ENCODE results near the gene TTLL1.

TTLL1 gene

DNA sequence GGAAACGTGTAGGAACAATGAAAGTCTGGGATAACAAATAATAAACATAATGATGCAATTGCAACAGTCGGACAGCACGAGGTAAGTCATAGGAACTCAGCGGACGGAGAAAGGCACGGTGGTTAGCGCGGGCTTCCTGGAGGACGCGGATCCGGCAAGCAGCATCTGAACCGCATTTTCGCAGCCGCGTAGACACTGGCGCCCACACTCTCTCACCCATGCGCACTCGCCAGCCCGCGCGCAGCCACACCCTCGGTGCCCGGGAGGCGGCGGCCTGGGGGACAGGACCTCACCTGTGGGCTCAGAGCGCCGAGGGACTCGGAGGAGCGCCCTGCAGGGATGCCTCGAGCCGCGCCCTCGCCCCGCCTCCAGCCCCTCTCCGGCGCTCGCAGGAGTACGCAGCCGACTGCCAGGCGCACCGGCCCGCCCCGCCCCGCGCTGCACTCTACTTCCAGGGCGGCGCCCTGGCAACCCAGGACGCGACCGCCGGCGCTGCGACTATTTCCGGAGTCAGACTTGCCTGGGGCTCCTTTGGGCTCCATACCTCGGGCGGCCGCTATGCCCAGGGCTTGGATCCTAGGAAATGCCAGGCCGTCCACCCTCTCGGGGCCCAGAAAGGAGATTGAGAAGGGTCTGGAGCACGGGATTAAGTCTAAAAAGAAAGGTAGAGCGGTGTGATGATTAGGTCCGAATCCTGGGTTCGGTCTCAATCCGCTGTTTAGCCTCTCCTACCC is at the start of gene TTLL1:
TSS of gene TTLL1 (minus strand) at position 408 of the 734 bp plus-strand sequence. CDS start 13,805 bp downstream, outside the sequence.
- peaks cover 34% of the 10 kb centered on the region for H3K4me1 Mint-ChIP-seq (ENCODE audit: low read depth)
- intact Hi-C loops (cut with micrococcal nuclease): loop anchor here (10.0 kb wide), 1 partner anchor 94 kb away; no protein-coding TSS in a partner anchor
- H3K27ac Mint-ChIP-seq: peak within 1 kb of the TSS; percentile 89
- no peaks in the 10 kb centered on the region for H3K27me3 Mint-ChIP-seq
- H3K4me3 Mint-ChIP-seq: peak within 1 kb of the TSS; percentile 80
- H3K9me3 Mint-ChIP-seq: no peaks in the 10 kb centered on the region
- peaks cover 5% of the 10 kb centered on the region for H3K36me3 Mint-ChIP-seq (ENCODE audit: low read depth)

DNA sequence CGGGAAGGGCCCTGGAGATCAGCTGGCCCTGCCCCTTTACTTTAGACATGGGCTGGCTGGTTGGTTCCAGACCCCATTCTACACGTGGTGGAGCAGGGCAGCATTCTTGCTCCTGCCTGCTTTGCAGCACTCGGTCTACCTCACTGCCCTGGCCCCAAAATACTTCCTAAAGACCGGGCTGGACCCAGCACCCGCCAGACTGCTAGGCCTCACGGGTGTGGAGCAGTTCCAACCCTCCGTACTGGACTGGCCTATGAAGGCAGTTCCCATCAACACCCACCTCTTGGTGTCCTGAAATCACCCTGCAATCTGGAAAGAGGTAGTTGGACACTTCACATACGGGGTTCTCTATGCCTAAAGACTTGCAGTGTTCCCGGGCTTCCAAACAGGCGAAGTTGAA is 47.6 kb upstream of the TTLL1 start:
- Mint-ChIP-seq H3K4me3 (no peak overlapping the region), H3K27me3 (no peaks in the 10 kb centered on the region), H3K9me3 (no peaks in the 10 kb centered on the region), H3K36me3 (ENCODE audit: low read depth) (peaks cover 80% of the 10 kb centered on the region), H3K27ac (no peak overlapping the region), H3K4me1 (ENCODE audit: low read depth) (peaks cover 17% of the 10 kb centered on the region)
- intact Hi-C loops (cut with micrococcal nuclease): no loop called here

DNA sequence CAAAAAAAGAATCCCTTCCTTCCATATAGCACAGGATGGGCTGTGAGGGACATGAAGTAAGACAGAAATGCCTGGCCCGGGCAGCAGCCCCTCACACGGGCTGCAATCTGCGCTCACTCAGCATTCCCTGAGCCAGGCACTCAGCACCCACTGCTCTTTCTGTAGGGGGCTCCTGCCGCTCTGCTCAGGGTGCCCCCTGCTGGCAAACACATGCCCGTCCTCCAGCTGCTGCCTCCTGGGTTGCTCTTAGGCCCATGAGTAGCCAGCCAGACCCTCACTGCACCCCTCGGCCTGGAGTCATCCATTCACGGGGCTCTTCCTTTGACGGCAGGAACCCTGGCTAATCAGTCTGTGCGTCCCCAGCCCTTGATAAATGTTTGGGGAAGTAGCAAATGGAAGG is 47.1 kb upstream of the TTLL1 start:
- no peak overlapping the region for H3K4me3 Mint-ChIP-seq
- H3K36me3 Mint-ChIP-seq (ENCODE audit: low read depth): peaks cover 80% of the 10 kb centered on the region
- intact Hi-C loops (cut with micrococcal nuclease): no loop called here
- no peak overlapping the region for H3K27ac Mint-ChIP-seq
- no peaks in the 10 kb centered on the region for H3K27me3 Mint-ChIP-seq
- no peaks in the 10 kb centered on the region for H3K9me3 Mint-ChIP-seq
- H3K4me1 Mint-ChIP-seq (ENCODE audit: low read depth): peaks cover 22% of the 10 kb centered on the region

DNA sequence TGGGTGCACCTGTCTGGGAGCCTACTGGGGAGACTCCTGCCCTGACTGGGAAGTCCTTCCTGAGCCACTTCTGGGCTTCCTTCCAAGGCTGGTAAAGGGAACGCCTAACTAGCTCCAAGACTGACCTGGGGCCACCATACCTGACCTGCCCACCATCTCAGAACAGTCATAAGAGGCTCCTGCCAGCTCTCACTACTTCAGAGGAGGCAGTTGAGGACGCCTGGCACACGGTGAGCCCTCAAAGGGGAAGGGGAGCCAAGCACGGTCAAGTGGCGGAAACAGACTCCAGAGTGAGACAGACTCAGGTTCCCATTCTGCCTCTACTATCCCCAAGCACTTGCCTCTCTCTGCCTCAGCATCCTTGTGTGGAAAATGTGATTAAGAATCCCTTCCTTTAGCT is 46.4 kb upstream of the TTLL1 start:
- H3K27ac Mint-ChIP-seq: no peak overlapping the region
- H3K4me3 Mint-ChIP-seq: no peak overlapping the region
- H3K4me1 Mint-ChIP-seq (ENCODE audit: low read depth): peaks cover 23% of the 10 kb centered on the region
- intact Hi-C loops (cut with micrococcal nuclease): no loop called here
- H3K9me3 Mint-ChIP-seq: no peaks in the 10 kb centered on the region
- H3K27me3 Mint-ChIP-seq: peaks cover 1% of the 10 kb centered on the region
- H3K36me3 Mint-ChIP-seq (ENCODE audit: low read depth): peaks cover 80% of the 10 kb centered on the region

DNA sequence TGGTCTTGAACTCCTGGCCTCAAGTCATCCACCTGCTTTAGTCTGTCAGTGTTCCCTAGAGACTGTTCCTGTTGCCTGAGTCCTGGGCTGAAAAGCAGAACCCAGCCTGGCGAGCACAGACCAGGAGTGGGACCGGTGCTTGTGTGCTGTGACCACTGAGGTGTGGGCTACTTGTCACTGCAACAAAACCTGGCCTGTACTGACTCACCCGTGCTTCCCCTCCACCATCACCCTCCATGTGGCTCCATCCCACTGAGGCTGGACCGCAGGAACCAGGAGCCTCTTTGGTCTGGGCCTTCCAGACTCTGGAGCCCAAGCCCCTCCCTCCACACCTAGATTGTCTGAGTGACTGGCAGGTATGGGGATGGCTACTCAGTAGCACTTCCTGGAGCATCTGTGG is 45.4 kb upstream of the TTLL1 start:
- intact Hi-C loops (cut with micrococcal nuclease): no loop called here
- no peaks in the 10 kb centered on the region for H3K9me3 Mint-ChIP-seq
- no peak overlapping the region for H3K27ac Mint-ChIP-seq
- peaks cover 5% of the 10 kb centered on the region for H3K27me3 Mint-ChIP-seq
- H3K36me3 Mint-ChIP-seq (ENCODE audit: low read depth): peaks cover 72% of the 10 kb centered on the region
- peaks cover 28% of the 10 kb centered on the region for H3K4me1 Mint-ChIP-seq (ENCODE audit: low read depth)
- H3K4me3 Mint-ChIP-seq: no peak overlapping the region

DNA sequence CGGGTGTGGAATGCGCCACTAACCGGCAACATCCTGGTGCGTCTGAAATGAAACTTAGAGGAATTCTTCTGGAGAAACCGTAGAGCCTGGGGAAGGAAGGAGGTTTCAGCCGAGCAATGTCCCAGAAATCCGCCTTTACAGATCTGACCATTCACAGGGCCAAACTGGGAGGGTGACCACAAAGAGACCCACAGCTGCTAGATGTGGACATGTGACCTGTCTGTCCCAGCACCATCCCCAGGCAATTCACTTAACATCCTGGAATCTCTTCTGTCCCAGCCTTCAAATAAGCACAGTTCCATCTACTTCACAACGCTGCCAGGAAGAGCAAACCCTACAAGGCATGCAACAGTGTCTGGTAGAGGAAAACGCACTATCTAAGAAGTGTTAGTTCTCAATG is 44.2 kb upstream of the TTLL1 start:
- intact Hi-C loops (cut with micrococcal nuclease): no loop called here
- Mint-ChIP-seq H3K36me3 (ENCODE audit: low read depth) (peaks cover 62% of the 10 kb centered on the region), H3K27ac (no peak overlapping the region), H3K4me1 (ENCODE audit: low read depth) (peaks cover 40% of the 10 kb centered on the region), H3K27me3 (peaks cover 13% of the 10 kb centered on the region), H3K9me3 (no peaks in the 10 kb centered on the region), H3K4me3 (no peak overlapping the region)

DNA sequence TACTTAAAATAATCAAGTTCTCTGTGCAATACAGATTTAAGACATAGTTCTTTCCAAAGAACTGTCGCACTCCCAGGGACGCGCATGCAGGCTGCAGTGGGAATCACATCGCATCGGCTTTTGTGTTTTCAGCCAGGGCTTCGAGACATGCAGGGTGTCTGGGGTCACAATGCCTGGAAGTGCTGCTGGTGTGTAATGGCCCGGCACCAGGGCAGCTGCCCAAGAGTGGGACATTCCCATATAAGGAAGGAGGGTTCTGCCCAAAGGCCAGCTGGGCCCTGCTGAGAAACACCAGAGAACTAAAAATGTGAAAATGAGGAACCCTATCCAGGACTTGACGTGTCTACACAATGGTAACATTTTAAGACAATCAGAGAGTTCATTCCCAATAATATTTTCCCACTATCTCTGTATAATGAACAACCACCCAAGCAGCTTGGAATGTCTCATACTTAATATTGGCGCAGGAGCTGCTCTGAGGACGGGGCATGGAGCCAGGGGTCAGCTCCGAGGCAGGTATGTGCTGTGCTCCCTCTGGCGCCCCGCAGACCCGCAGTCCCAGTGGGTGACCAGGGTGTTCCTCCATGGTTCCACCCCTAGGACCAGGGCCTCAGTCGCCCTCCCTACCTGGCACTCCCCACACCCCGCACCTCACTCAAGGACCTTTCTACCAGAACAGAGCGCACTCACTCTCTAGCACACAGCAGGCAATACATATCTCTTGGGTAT is 42.7 kb upstream of the TTLL1 start:
- H3K36me3 Mint-ChIP-seq (ENCODE audit: low read depth): peaks cover 48% of the 10 kb centered on the region
- H3K27me3 Mint-ChIP-seq: peaks cover 17% of the 10 kb centered on the region
- peaks cover 51% of the 10 kb centered on the region for H3K4me1 Mint-ChIP-seq (ENCODE audit: low read depth)
- H3K4me3 Mint-ChIP-seq: no peak overlapping the region
- H3K9me3 Mint-ChIP-seq: no peaks in the 10 kb centered on the region
- intact Hi-C loops (cut with micrococcal nuclease): no loop called here
- peak overlapping the region; percentile 6 for H3K27ac Mint-ChIP-seq

DNA sequence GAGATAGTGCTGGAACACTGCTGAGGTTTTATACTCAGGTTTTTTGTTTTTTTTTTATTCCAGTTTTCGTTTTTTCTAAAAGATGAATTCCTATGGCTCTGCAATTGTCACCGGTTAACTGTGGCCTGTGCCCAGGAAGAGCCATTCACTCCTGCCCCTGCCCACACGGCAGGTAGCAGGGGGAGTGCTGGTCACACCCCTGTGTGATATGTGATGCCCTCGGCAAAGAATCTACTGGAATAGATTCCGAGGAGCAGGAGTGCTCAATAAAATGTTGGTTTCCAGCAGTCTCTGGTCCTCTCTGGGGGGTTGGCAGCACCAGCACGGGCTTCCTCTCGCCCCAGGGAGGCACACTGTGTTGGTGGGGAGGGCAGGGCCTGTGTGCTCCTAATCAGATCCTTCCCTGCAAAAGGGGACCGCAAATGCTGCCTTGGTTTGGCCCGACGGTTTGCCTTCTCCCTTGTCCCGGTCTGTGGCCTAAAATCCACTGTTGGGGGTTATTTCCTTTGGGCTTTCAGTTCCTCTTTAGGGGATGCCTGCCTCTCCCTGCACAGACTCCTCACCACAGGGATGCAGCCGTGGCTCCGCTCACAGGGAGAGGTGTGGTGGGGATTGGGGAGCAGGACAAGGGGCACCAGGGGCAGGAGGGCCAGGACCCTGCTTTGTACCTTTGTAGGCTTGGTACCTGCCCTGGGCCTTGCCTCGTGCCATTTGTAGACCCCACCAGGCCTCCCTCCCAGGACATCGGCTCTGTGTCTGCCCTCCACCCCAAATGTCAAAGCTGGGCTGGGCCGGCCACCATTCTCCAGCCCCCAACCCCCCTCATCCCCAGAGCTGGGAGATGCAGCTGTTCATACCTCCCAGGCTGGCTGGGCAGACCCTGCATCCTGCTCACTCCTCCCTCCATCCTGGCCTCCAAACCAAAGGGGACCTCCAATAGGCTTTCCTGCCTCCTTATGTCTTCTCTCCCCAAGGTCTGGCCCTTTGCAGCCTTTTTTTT is 40.5 kb upstream of the TTLL1 start:
- Mint-ChIP-seq H3K4me1 (ENCODE audit: low read depth) (peaks cover 53% of the 10 kb centered on the region), H3K9me3 (no peaks in the 10 kb centered on the region), H3K4me3 (no peak overlapping the region), H3K27me3 (peaks cover 17% of the 10 kb centered on the region), H3K36me3 (ENCODE audit: low read depth) (peaks cover 28% of the 10 kb centered on the region), H3K27ac (peak overlapping the region; percentile 47)
- intact Hi-C loops (cut with micrococcal nuclease): no loop called here

DNA sequence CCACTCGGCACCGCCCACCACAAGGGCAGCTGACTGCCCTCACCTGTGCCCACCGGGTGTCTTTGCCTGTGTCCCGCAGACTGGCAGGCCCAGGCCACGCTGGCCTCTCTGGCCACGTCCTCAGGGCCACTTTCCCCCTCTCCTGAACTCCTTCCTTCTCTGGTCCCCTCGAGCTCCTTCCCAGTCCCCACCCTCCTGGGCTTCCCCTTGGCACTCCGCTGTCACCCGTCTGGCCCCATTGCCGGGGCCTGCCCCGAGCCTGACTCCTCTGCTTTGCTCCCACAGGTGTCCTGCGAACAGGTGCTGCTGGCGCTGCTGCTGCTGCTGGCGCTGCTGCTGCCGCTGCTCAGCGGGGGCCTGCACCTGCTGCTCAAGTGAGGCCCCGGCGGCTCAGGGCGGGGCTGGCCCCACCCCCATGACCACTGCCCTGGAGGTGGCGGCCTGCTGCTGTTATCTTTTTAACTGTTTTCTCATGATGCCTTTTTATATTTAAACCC is 39.8 kb upstream of the TTLL1 start:
- Mint-ChIP-seq H3K9me3 (no peaks in the 10 kb centered on the region), H3K36me3 (ENCODE audit: low read depth) (peaks cover 20% of the 10 kb centered on the region), H3K4me1 (ENCODE audit: low read depth) (peaks cover 57% of the 10 kb centered on the region), H3K27ac (peak overlapping the region; percentile 47), H3K27me3 (peaks cover 17% of the 10 kb centered on the region), H3K4me3 (no peak overlapping the region)
- intact Hi-C loops (cut with micrococcal nuclease): no loop called here

DNA sequence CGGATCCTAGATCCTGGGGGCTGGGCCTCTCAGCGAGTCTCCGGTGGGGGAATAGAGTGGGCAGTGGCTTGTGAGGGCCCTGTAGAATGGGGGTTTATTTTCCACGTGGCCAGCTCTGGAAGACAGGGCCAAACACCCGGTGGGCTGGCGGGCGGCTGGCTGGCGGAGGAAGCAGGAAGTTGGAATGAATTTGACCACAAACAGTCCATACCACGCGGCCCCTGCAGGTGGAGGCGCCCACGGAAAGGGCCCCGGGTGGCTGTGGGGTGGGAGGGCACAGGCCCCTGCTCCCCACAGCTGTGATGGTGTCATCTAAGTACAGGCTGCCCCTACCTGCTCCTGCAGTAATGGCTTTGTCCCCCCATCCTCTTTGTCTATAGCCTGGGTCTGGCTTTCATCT is 38.9 kb upstream of the TTLL1 start:
- Mint-ChIP-seq H3K27me3 (peaks cover 17% of the 10 kb centered on the region), H3K27ac (peak overlapping the region; percentile 58), H3K4me1 (ENCODE audit: low read depth) (peaks cover 57% of the 10 kb centered on the region), H3K9me3 (no peaks in the 10 kb centered on the region), H3K36me3 (ENCODE audit: low read depth) (peaks cover 12% of the 10 kb centered on the region), H3K4me3 (no peak overlapping the region)
- intact Hi-C loops (cut with micrococcal nuclease): no loop called here

DNA sequence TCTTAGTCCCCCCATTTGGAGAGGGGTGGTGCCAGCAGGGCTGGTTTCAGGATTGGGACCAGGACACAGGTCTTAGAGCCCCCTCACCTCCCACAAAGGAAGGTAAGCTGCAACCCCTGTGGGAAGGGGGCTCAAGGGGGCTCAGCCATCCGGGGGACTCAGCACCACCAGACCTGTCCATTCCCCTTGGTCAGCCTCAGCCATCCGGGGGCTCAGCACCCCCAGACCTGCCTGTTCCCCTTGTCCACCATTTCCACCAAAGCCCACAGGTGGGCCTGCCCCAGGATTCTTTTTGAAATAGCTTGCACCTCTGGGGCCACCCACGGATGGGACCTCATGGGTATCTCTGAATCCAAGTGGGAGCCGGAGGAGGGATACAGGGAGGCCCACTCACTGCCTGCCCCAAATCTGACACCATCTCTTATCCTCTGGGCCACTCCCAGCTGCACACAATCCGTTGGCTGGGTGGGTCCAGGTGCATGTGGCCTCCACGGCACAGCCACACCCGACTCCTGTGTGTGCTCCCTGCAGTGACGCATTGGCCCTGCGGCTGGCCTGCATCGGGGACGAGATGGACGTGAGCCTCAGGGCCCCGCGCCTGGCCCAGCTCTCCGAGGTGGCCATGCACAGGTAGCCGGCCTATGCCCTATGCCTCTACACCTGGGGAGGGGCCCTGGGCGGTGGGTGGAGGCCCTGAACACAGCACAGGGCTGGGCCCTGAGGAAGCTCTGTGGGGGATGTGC is 38.1 kb upstream of the TTLL1 start:
- intact Hi-C loops (cut with micrococcal nuclease): no loop called here
- Mint-ChIP-seq H3K4me3 (no peak overlapping the region), H3K27me3 (peaks cover 17% of the 10 kb centered on the region), H3K4me1 (ENCODE audit: low read depth) (peaks cover 62% of the 10 kb centered on the region), H3K9me3 (no peaks in the 10 kb centered on the region), H3K36me3 (ENCODE audit: low read depth) (peaks cover 4% of the 10 kb centered on the region), H3K27ac (peak overlapping the region; percentile 58)

DNA sequence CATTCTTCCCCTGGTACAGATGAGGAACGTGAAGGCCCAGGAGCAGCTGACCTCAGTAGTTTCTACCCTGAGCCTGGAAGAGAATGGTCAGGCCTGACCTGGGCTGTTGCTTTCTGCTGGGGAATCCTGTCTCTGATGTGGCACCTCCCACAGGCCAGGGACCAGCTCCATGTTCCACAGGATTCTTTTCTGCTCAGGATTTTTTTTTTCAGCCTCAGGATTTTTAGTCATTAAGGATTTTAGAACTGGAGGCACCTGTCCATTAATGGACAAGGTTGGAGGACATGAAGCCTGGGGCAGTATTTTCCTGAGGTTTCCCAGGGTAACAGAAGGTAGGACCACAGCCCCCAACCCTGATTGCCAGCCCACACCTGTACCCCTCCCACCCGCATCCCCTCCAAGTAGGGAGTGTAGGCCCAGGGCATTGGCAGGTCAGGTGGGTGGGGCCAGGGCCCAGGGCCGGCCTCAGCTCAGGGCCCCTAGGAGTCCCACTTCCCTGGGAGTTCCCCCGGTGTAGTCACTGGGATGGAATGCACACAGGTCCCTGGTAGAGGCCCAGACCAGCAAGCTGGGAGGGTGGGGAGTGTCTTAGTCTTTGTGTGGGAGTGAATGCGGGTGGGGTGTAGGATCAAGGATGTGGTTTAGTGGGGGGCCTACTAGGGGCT is 37.4 kb upstream of the TTLL1 start:
- Mint-ChIP-seq H3K4me3 (no peak overlapping the region), H3K9me3 (no peaks in the 10 kb centered on the region), H3K4me1 (ENCODE audit: low read depth) (peaks cover 62% of the 10 kb centered on the region), H3K36me3 (ENCODE audit: low read depth) (no peaks in the 10 kb centered on the region), H3K27ac (peak overlapping the region; percentile 58), H3K27me3 (peaks cover 17% of the 10 kb centered on the region)
- intact Hi-C loops (cut with micrococcal nuclease): no loop called here
